Loucy (cell line): ENCODE measurements around the gene AKT1S1.

ENCODE experiments used
- H2AFZ ChIP-seq: fragments of 200-600 bp; sonication (generic); 2 replicates; pipeline ENCODE4 v1.6.0; 2016; ENCODE audit warnings: antibody characterized with exemption, mild to moderate bottlenecking, low read length, moderate library complexity
- H3F3A ChIP-seq: fragments of 200-600 bp; 2 replicates; pipeline ENCODE4 v1.6.0; 2016; ENCODE audit warnings: antibody characterized with exemption, low read depth, mild to moderate bottlenecking
- H3K27me3 ChIP-seq: fragments of 200-600 bp; sonication (generic); 2 replicates; pipeline ENCODE4 v1.6.1; 2014; ENCODE audit warnings: low read length, mild to moderate bottlenecking; ENCODE audit not compliant: insufficient read depth, poor library complexity, severe bottlenecking
- H3K36me3 ChIP-seq: fragments of 200-600 bp; sonication (generic); 2 replicates; pipeline ENCODE4 v1.6.1; 2016; ENCODE audit warnings: low read length; ENCODE audit not compliant: insufficient read depth
- H3K4me1 ChIP-seq: fragments of 200-600 bp; sonication (generic); 2 replicates; pipeline ENCODE4 v1.5.1; 2014; ENCODE audit warnings: low read length, mild to moderate bottlenecking; ENCODE audit not compliant: insufficient read depth, poor library complexity, severe bottlenecking
- H3K4me2 ChIP-seq: fragments of 200-600 bp; sonication (generic); 2 replicates; pipeline ENCODE4 v1.6.0; 2014; ENCODE audit warnings: antibody characterized with exemption, low read length, low read depth, mild to moderate bottlenecking; ENCODE audit not compliant: poor library complexity, severe bottlenecking
- H3K4me3 ChIP-seq: fragments of 200-600 bp; sonication (generic); 2 replicates; pipeline ENCODE4 v1.5.1; 2014; ENCODE audit warnings: low read length, mild to moderate bottlenecking, mixed read lengths; ENCODE audit not compliant: poor library complexity, severe bottlenecking
- H3K79me2 ChIP-seq: fragments of 200-600 bp; sonication (generic); 2 replicates; pipeline ENCODE4 v1.6.1; 2014; ENCODE audit warnings: low read length; ENCODE audit not compliant: insufficient read depth
- H3K9ac ChIP-seq: fragments of 200-600 bp; sonication (generic); 2 replicates; pipeline ENCODE4 v1.6.0; 2014; ENCODE audit warnings: mild to moderate bottlenecking, low read depth, low read length, moderate library complexity; ENCODE audit not compliant: poor library complexity, severe bottlenecking
- H3K9me2 ChIP-seq: fragments of 200-600 bp; sonication (generic); replicated peaks from 2 replicates; pipeline ENCODE4 v1.6.1; 2016; ENCODE audit warnings: low read depth, low read length, mixed read lengths
- H3K9me3 ChIP-seq: fragments of 200-600 bp; sonication (generic); 2 replicates; pipeline ENCODE4 v1.6.1; 2014; ENCODE audit warnings: mild to moderate bottlenecking, antibody characterized with exemption, low read length, low read depth; ENCODE audit not compliant: insufficient read depth
- H4K20me1 ChIP-seq: fragments of 200-600 bp; sonication (generic); 2 replicates; pipeline ENCODE4 v1.6.0; 2014; ENCODE audit warnings: antibody characterized with exemption, low read length, mild to moderate bottlenecking; ENCODE audit not compliant: insufficient read depth, poor library complexity, severe bottlenecking
- CTCF ChIP-seq: fragments of 200-600 bp; sonication (generic); conservative IDR thresholded peaks from 2 replicates; pipeline ENCODE4 v1.5.1; 2014; ENCODE audit warnings: mild to moderate bottlenecking, antibody characterized with exemption, low read length
- EZH2phosphoT487 ChIP-seq: fragments of 200-600 bp; IDR thresholded peaks from 2 replicates; pipeline ENCODE4 v1.6.1; 2018; ENCODE audit warnings: antibody characterized with exemption, mild to moderate bottlenecking, moderate library complexity, borderline replicate concordance

Gene AKT1S1

GRCh38 chr19:49884760-49885159 lies 7.6 kb upstream of the AKT1S1 start:
- H3K79me2 ChIP-seq, result no peaks in the 10 kb centered on the region
- no peak overlapping the region for H3K4me3 ChIP-seq
- no peak overlapping the region for H3K9ac ChIP-seq
- H3K9me3 ChIP-seq, result no peaks in the 10 kb centered on the region
- H2AFZ ChIP-seq, result no peak overlapping the region
- no peaks in the 10 kb centered on the region for H4K20me1 ChIP-seq
- TF ChIP-seq EZH2phosphoT487, result no peak
- no peak for TF ChIP-seq CTCF
- no peaks in the 10 kb centered on the region for H3K9me2 ChIP-seq
- no peak overlapping the region for H3K4me2 ChIP-seq
- no peaks in the 10 kb centered on the region for H3K27me3 ChIP-seq
- H3K4me1 ChIP-seq, result no peaks in the 10 kb centered on the region
- H3F3A ChIP-seq, result no peaks in the 10 kb centered on the region
- H3K36me3 ChIP-seq, result peaks cover 17% of the 10 kb centered on the region; the same call in 1 of the 2 replicates

GRCh38 chr19:49884109-49884508 lies 7.0 kb upstream of the AKT1S1 start:
- H3F3A ChIP-seq, result no peaks in the 10 kb centered on the region
- H3K4me2 ChIP-seq, result no peak overlapping the region
- H3K36me3 ChIP-seq, result peaks cover 17% of the 10 kb centered on the region; the same call in 1 of the 2 replicates
- no peak overlapping the region for H2AFZ ChIP-seq
- H3K4me1 ChIP-seq, result peaks cover 2% of the 10 kb centered on the region
- H3K9me3 ChIP-seq, result no peaks in the 10 kb centered on the region
- no peaks in the 10 kb centered on the region for H3K27me3 ChIP-seq
- H3K9ac ChIP-seq, result no peak overlapping the region
- H3K9me2 ChIP-seq, result no peaks in the 10 kb centered on the region
- no peak overlapping the region for H3K4me3 ChIP-seq
- no peaks in the 10 kb centered on the region for H4K20me1 ChIP-seq
- H3K79me2 ChIP-seq, result peaks cover 2% of the 10 kb centered on the region; the same call in 1 of the 2 replicates
- TF ChIP-seq CTCF, result no peak
- TF ChIP-seq EZH2phosphoT487, result no peak

- H3K27me3 ChIP-seq, result no peaks in the 10 kb centered on the region
- TF ChIP-seq EZH2phosphoT487 (no peak), CTCF (no peak)
These were observed 5.9 kb upstream of the AKT1S1 start for GRCh38 chr19:49883094-49883493.

More at GRCh38 chr19:49883094-49883493, 5.9 kb upstream of the AKT1S1 start:
- H3F3A ChIP-seq, result no peaks in the 10 kb centered on the region
- no peaks in the 10 kb centered on the region for H3K9me2 ChIP-seq
- H3K79me2 ChIP-seq, result peaks cover 12% of the 10 kb centered on the region; the same call in 1 of the 2 replicates
- peaks cover 12% of the 10 kb centered on the region for H3K4me1 ChIP-seq
- no peaks in the 10 kb centered on the region for H3K9me3 ChIP-seq
- no peak overlapping the region for H3K4me2 ChIP-seq
- H2AFZ ChIP-seq, result no peak overlapping the region
- peaks cover 6% of the 10 kb centered on the region for H4K20me1 ChIP-seq
- no peak overlapping the region for H3K9ac ChIP-seq
- no peak overlapping the region for H3K4me3 ChIP-seq
- peaks cover 17% of the 10 kb centered on the region; the same call in 1 of the 2 replicates for H3K36me3 ChIP-seq
